B cell (primary cell): ENCODE data around the gene SDC4.

ENCODE experiments used
- EZH2 ChIP-seq: IDR thresholded peaks from 2 replicates; pipeline ENCODE4 v1.6.1; 2012; ENCODE audit warnings: borderline replicate concordance, low read depth, mild to moderate bottlenecking, moderate library complexity, low read length; ENCODE audit not compliant: insufficient read depth, poor library complexity, severe bottlenecking
- TF ChIP-seq, protein P1 (sequence below): fragments of 200-600 bp; IDR thresholded peaks from one replicate; pipeline ENCODE4 v1.8.0; 2022; ENCODE audit warnings: antibody characterized with exemption, mild to moderate bottlenecking

DNA sequence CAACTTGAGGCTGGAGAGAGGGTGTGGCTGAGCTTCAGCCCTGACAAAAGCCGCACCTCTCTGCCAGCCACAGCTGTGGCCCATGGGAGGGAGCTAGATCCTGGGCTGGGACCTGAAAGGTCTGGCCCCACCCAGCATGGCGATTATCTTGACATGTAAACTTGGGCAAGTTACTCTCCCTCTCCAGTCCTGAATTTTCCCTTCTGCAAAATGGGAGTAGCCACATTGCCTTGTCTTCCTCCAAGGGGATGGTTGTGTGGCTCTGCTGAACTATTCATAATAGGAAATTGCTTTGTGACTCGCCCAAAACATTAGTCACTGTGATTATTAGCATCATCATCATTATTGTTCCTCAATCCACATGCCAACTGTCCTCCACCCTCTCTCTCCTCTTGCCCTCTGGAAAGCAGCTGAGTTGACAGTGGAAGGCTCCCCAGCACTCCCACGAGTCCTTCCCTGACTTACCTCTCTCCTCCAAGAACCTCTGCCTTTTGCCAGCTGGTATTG, 64.6 kb downstream of the SDC4 start:
- TF ChIP-seq EZH2 = no peak
- TF ChIP-seq, protein P1, sequence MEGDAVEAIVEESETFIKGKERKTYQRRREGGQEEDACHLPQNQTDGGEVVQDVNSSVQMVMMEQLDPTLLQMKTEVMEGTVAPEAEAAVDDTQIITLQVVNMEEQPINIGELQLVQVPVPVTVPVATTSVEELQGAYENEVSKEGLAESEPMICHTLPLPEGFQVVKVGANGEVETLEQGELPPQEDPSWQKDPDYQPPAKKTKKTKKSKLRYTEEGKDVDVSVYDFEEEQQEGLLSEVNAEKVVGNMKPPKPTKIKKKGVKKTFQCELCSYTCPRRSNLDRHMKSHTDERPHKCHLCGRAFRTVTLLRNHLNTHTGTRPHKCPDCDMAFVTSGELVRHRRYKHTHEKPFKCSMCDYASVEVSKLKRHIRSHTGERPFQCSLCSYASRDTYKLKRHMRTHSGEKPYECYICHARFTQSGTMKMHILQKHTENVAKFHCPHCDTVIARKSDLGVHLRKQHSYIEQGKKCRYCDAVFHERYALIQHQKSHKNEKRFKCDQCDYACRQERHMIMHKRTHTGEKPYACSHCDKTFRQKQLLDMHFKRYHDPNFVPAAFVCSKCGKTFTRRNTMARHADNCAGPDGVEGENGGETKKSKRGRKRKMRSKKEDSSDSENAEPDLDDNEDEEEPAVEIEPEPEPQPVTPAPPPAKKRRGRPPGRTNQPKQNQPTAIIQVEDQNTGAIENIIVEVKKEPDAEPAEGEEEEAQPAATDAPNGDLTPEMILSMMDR = no peak
